Tongue (tissue), 2 donors: ENCODE data around the gene ARL3. TPM values are rescaled to one million over a fixed set of nuclear protein-coding genes. Genes with fewer than 3 reads are reported as not detected.
"Not testable (repeated sequence)": the region's sequence is repeated elsewhere in the genome, so short reads cannot be mapped to it uniquely, and the experiment has no call there.

Experiments used
- DNase-seq: peaks from one replicate; pipeline ENCODE4 v3.0.0-alpha.2; 2015
- total RNA-seq: library from RNA; depleted of rRNA; stranded (reverse); fragments of >200 nt; gene quantifications from one replicate; pipeline ENCODE4 v1.2.3, GENCODE V29; 2014

ARL3 gene
- total RNA-seq, 1 donor from 2014 or later = 7.3 TPM

- DNase-seq = no peak
Observed at GRCh38 chr10:102673236-102673818, 40.9 kb downstream of the ARL3 start.

- no peak for DNase-seq
Observed at GRCh38 chr10:102670871-102671434, 43.2 kb downstream of the ARL3 start.

DNA sequence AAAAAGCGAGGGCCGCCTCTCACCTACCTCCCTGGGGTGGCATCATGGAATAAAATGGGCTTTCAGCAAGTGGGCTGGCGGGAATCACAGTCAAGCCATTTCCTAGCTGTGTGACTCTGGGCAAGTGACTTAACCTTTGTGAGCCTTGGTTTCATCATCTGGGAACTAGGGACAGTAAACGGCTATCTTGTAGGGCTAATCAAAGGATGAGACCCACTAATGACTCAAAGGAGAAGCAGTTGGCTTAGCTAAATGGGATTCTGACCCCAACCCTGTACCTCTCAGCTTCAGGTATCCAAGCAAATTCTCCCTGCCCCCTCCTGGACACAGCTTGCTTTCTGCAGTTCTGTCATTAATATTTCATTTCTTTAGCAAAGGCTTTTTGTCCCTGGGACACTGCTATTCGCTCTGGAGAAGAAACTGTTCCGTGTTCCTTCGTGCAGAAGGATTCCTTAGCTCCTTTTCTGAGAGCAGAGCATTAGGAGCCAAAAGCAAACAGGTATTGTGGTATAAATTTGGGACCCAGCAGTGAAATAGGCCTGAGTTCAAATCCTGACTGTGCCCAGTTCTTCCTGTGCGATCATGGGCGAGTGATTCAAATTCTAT lies 44.0 kb downstream of the ARL3 start:
- DNase-seq = no peak

- DNase-seq = peak; percentile 84
Observed at GRCh38 chr10:102669206-102670064, 44.8 kb downstream of the ARL3 start.

DNA sequence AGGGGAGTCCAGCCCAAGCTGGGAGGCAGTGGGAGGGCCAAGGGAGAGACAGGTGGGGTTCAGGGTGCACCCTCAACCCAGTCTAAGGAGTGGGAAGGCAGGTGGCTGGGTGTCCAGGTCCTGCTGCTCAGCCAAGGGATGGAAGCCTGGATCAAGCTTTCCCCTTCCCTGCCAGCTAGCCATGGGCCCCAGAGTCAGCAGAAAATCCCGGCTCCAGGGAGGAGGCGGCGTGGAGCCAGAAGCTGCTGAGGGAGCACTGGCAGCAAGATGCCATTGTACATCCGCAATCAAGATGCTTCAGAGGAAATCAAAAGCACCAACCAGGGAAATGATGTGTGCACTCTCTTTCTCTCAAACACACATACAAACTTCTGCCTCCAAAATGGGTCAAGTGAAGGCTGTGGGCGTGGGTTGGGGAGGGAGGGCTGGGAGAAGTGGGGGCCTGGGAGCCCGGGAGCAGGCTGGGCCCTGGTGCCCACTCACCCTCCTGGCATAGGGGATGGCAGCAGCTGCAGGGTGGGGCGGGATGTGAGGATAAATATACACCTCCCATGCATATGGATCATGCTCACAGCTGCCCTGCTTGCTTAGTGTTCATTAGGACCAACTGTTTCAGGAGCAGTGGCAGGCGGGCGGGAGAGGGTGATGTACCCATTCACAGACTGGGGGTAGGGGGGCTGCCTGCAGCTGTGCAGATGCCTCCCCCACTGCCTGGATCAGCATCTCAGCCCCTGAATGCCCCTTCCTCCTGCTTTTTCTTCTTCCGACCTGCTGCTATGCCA lies 45.7 kb downstream of the ARL3 start:
- DNase-seq = peak; percentile 92

GRCh38 chr10:102667411-102667810 lies 46.8 kb downstream of the ARL3 start:
- DNase-seq = not testable (repeated sequence)

DNA sequence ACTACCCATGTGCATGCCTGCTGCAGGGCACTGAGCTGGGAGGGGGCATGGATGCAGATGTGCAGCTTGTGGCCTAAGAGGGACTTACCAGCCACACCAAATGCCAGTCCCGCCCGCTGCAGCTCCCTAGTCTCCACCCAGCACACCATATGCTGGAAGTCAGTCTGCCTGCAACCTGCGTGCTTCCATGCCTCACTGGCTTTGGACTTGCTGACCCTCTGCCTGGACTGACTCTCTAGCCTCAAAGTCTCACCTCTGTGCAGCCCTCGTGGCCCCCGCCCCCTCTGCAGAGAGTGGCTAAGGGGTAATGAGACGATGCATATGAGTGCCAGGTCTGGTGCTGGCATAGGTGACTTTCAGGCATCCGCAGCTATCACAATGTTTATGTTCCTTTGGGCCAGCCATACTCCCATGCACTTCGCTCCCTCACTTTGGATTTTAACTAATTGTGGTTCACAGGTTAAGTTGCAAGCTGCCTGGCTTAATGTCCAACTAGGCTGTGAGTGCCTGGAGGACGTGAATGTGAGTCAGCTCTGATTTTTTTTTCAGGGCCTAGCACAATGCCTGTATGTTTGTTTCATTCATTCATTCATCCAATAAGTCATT lies 48.2 kb downstream of the ARL3 start:
- no peak for DNase-seq

DNA sequence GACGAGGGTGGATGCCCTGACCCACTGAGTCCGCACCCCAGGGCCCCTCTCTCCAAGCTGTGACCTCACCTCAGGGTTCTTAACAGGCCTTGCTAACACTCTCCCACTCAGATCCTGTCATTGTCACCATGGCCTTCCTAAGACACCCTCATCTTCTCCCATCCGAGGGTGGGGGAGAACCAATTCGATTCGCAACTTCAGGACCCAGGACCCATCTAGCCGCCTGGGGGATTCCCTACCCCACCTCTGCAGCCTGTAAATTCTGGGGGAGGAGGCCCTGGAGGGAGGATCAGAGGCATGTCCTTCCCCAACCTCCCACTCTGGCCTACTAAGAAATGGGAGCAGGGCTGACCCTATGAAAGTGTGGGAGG lies 52.6 kb downstream of the ARL3 start:
- no peak for DNase-seq

DNA sequence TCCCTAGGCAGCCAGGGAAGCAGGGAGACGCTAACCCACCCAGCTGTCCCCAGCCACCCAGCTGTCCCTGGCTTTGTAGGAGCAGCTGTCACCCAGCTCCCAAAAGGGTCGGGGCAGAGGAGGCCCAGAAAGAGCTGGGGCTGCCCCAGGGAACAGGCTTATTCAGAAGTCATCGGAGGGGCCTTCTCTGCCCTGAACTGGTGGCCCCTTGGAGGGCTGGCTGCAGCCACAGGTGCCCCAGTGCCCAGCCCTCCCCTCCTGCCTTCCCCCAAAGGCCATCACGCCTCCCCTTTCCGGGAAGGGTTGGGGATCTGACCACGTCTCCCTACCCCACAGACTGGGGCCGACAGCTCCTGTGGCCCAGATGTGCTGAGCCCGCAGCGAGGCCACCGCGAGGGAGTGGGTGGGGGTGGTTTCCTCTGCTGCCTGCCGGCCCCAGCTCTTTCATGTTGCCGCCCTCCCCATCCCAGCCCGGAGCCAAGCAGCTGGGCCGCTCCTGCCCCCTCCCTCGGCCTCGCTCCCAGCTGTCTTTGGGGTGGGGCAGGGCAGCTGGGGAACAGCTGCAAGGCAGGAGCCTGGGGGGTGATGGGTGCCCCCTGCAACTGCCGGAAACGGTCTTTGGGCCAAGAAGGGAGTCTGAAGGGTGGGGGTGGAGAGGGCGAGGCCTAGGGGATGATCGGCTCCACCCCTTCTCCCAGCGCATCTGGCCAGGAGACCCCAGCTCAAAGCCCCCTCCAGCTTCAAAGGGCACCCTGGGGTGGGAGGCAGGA lies 53.1 kb downstream of the ARL3 start:
- peak; percentile 95 for DNase-seq

DNA sequence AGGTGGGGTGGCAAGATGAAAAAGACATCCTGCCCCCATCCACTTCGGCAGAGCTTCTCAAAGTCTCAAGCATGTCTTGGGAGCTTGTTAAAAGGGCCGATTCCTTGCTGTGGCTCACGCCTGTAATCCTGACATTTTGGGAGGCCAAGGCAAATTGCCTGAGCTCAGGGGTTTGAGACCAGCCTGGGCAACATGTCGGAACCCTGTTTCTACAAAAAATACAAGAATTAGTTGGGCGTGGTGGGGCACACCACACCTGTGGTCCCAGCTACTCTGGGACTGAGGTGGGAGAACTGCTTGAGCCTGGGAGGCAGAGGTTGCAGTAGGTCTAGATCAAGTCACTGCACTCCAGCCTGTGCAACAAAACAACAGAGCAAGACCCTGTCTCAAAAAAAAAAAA lies 55.4 kb downstream of the ARL3 start:
- no peak for DNase-seq

- DNase-seq = no peak
Observed at GRCh38 chr10:102657984-102658724, 56.0 kb downstream of the ARL3 start.

GRCh38 chr10:102657451-102657850 lies 56.7 kb downstream of the ARL3 start:
- DNase-seq = no peak

DNA sequence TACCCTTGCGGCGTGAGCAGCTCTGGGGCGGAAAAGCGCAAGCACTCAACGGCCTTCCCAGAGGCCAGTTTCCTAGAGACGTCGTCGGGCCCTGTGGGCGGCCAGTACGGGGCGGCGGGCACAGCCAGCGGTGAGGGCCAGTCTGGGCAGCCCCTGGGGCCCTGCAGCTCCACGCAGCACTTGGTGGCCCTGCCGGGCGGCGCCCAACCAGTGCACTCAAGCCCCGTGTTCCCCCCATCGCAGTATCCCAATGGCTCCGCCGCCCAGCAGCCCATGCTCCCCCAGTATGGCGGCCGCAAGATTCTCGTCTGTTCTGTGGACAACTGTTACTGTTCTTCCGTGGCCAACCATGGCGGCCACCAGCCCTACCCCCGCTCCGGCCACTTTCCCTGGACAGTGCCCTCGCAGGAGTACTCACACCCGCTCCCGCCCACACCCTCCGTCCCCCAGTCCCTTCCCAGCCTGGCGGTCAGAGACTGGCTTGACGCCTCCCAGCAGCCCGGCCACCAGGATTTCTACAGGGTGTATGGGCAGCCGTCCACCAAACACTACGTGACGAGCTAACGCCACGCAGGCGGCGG lies 57.3 kb downstream of the ARL3 start:
- DNase-seq = no peak

- no peak for DNase-seq
Observed at GRCh38 chr10:102656026-102656425, 58.2 kb downstream of the ARL3 start.

- DNase-seq = no peak
Observed at GRCh38 chr10:102654969-102655368, 59.2 kb downstream of the ARL3 start.

DNA sequence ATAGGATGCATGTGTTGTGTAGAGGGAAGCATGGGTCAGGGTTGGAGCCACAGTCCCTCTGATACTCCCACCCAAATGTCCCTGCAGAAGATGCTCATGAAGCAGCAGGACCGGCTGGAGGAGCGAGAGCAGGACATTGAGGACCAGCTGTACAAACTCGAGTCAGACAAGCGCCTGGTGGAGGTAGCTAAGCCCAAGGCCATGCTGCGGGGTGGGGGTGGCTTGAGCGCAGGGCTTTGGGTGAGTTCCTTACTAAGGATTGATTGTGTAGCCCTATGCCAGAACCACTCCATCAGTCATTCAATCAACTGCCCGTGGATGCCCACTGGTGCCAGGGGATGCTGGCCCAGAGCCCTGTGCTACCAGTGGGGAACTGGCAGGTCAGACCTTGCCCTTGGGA lies 59.6 kb downstream of the ARL3 start:
- no peak for DNase-seq

GRCh38 chr10:102653060-102653459 lies 61.1 kb downstream of the ARL3 start:
- DNase-seq = no peak

- no peak for DNase-seq
Observed at GRCh38 chr10:102652170-102652916, 61.9 kb downstream of the ARL3 start.

DNA sequence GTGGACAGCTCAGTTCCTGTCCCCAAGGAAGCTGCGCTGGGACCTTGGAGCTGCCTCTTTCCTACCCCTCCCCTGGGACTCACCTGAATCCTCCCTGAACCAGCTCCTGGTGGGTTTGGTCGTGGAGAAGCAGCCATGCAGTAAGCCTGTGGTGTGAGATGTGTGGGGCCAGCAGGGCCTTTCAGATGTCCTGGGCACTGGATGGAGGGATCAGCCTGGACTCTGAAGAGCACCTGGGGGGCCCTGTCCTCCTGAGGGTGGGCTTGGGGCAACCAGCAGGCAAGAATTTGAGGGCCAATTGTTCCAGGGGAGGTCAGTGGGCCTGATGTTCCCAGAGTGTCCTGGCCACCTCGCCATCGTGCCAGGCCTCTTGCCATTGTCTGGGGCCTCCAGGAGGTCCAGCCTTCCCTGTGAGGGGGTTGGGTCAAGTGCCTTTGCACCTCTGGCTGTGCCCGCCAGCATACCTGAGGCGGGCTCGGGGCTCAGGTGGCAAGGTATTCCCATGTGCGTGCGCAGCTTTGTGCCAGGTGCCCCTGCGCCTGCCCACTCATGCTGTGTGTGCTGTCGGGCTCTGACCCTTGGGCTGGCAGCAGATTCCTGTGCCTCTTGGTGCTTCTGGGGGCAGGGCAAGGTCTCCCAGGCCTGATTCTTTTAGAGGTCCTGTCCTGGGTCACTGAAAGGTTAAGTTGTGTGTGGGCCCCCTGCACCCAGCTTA lies 62.6 kb downstream of the ARL3 start:
- DNase-seq = no peak
